Osteocyte (in vitro differentiated cells): ENCODE results near the gene MYO16. TPM values are rescaled to one million over a fixed set of nuclear protein-coding genes. Genes with fewer than 3 reads are reported as not detected.

Experiments
- DNase-seq: peaks from one replicate; pipeline ENCODE4 v3.0.0; 2021; ENCODE audit warnings: mixed read lengths; ENCODE audit not compliant: unreplicated experiment; ENCODE audit errors: extremely low spot score
- H3K27ac Mint-ChIP-seq: one replicate; pipeline ENCODE4 v1.8.0; 2021; ENCODE audit warnings: mild to moderate bottlenecking, mixed read lengths; ENCODE audit not compliant: unreplicated experiment
- H3K27me3 Mint-ChIP-seq: one replicate; pipeline ENCODE4 v1.8.0; 2021; ENCODE audit warnings: mixed read lengths; ENCODE audit not compliant: unreplicated experiment
- H3K36me3 Mint-ChIP-seq: one replicate; pipeline ENCODE4 v1.8.0; 2021; ENCODE audit warnings: mixed read lengths; ENCODE audit not compliant: unreplicated experiment
- H3K4me1 Mint-ChIP-seq: one replicate; pipeline ENCODE4 v1.8.0; 2021; ENCODE audit warnings: mixed read lengths; ENCODE audit not compliant: unreplicated experiment
- H3K4me3 Mint-ChIP-seq: one replicate; pipeline ENCODE4 v1.8.0; 2021; ENCODE audit warnings: mild to moderate bottlenecking, moderate library complexity, mixed read lengths; ENCODE audit not compliant: unreplicated experiment
- H3K9me3 Mint-ChIP-seq: one replicate; pipeline ENCODE4 v1.8.0; 2021; ENCODE audit warnings: mixed read lengths; ENCODE audit not compliant: unreplicated experiment
- CTCF ChIP-seq: fragments of 200-600 bp; sonication (generic); IDR thresholded peaks from 2 replicates; pipeline ENCODE4 v1.5.0; 2021; ENCODE audit warnings: antibody characterized with exemption, mild to moderate bottlenecking, moderate library complexity
- total RNA-seq: library from RNA; stranded (reverse); gene quantifications from 2 replicates; pipeline ENCODE4 v1.2.1, GENCODE V29; 2021

Gene MYO16
- total RNA-seq, 1 donor from 2014 or later = 0.13 TPM

DNA sequence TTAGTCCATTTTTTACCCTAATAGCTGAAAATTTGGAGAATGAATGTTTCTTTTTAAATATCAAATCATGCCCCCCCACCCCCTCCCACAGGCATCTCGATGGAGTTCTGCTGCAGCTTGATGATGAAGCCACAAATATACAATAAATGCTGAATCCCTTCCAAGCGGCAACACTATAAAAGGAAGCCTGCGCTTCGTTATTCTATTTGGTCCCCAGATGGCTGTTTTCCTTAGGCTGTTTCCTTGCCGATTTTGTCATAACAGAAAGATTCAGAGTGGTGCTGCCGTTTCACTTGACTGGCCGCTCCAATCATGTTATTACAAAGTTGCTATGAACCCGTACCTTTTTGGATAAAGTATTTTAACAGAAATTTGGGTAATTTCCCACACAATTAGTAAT lies 79.5 kb downstream of the MYO16 start:
- no peak for DNase-seq
- Mint-ChIP-seq H3K9me3 (no peaks in the 10 kb centered on the region), H3K27ac (no peak overlapping the region), H3K27me3 (peaks cover 16% of the 10 kb centered on the region), H3K4me1 (peaks cover 13% of the 10 kb centered on the region), H3K4me3 (no peak overlapping the region), H3K36me3 (no peaks in the 10 kb centered on the region)
- no peak for TF ChIP-seq CTCF

DNA sequence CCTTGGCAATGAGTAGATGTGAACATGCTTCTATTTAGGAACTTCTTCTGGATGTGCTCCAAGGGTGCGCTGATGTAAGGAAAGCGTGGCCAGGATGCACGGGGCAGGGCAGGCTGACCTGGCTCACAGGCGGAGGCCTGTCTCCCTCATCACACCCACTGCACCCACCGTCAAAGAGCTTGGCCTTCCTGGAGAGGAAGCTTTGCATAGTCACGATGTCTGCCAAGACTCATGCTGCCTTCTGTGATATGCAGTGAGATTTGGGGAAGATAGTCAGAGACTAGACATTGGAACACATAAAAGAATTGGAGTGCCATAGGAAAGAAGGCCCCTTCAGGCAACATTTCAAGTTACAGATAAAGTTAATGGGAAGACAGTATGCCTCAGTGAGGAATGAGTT lies 82.0 kb downstream of the MYO16 start:
- H3K9me3 Mint-ChIP-seq = no peaks in the 10 kb centered on the region
- no peak overlapping the region for H3K27ac Mint-ChIP-seq
- TF ChIP-seq CTCF = no peak
- DNase-seq = no peak
- peaks cover 30% of the 10 kb centered on the region for H3K27me3 Mint-ChIP-seq
- peaks cover 13% of the 10 kb centered on the region for H3K4me1 Mint-ChIP-seq
- no peak overlapping the region for H3K4me3 Mint-ChIP-seq
- H3K36me3 Mint-ChIP-seq = no peaks in the 10 kb centered on the region

GRCh38 chr13:108725471-108725870 lies 96.1 kb downstream of the MYO16 start:
- DNase-seq = no peak
- Mint-ChIP-seq H3K4me3 (no peak overlapping the region), H3K36me3 (no peaks in the 10 kb centered on the region), H3K9me3 (no peaks in the 10 kb centered on the region), H3K4me1 (peaks cover 6% of the 10 kb centered on the region), H3K27ac (no peak overlapping the region), H3K27me3 (peaks cover 4% of the 10 kb centered on the region)
- no peak for TF ChIP-seq CTCF

- Mint-ChIP-seq H3K4me3 (no peak overlapping the region), H3K4me1 (peaks cover 2% of the 10 kb centered on the region), H3K27ac (no peak overlapping the region), H3K9me3 (no peaks in the 10 kb centered on the region), H3K36me3 (no peaks in the 10 kb centered on the region), H3K27me3 (peaks cover 14% of the 10 kb centered on the region)
- TF ChIP-seq CTCF = peak; percentile 21
- no peak for DNase-seq
These were observed 99.0 kb downstream of the MYO16 start for GRCh38 chr13:108728370-108728769.

DNA sequence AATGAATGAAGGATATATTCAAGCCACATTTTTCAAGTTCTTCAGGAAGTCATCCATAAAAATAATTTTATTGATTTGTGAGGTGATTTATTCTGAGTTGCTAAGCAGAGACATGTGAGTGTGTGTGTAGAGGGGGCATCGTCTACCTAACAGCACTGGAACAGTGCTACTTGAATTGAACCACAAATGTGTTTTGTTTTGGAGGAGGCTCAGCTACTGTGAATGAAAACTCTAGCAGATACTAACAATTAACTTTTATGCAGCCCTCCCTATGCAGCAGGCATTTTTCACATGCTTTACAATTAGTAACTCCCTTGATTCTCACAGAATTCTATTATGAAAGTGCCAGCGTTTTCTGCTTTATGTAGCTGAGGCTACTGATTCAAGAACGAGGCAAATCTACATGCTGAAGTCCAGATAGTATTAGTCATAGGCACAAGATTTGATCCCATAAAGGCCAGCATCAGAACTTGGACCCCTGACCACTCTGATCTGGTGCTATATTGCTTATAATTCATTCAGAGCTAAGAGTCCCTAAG lies 103.7 kb downstream of the MYO16 start:
- peaks cover 5% of the 10 kb centered on the region for H3K9me3 Mint-ChIP-seq
- H3K4me3 Mint-ChIP-seq = no peak overlapping the region
- TF ChIP-seq CTCF = no peak
- peaks cover 20% of the 10 kb centered on the region for H3K27me3 Mint-ChIP-seq
- H3K4me1 Mint-ChIP-seq = no peaks in the 10 kb centered on the region
- no peaks in the 10 kb centered on the region for H3K36me3 Mint-ChIP-seq
- DNase-seq = no peak
- no peak overlapping the region for H3K27ac Mint-ChIP-seq
